GM18907 (cell line): ENCODE data around the gene BID.
A peak's percentile ranks its signal among the peaks of the same experiment; 100 is the strongest.

Source experiments
- ATAC-seq: cut with Tn5 transposase; IDR thresholded peaks from one replicate; pipeline ENCODE4 v1.9.1; 2021; ENCODE audit warnings: mild to moderate bottlenecking, moderate library complexity; ENCODE audit not compliant: unreplicated experiment

BID gene

GRCh38 chr22:17803609-17804270 lies 29.5 kb upstream of the BID start:
- no peak for ATAC-seq

DNA sequence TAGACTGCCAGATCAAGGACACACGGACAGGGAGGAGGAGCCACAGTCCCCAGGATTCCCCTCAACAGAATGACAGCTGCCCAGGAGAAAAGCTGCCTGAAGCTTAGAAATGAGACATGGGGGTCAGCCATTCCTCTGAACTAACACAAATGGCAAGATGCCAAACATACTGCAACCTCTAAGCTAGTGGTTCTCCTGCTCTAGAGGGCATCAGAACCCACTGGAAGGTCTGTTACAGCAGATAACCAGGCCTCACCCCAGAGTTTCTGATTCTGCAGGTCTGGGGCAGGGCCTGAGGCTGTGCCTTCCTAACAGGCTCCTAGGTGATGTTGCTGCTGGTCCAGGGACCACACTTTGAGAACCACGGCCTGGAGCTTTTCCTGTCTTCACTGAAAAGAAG lies 28.6 kb upstream of the BID start:
- ATAC-seq = no peak

- ATAC-seq = no peak
Measured at GRCh38 chr22:17802411-17802810, 28.1 kb upstream of the BID start.

DNA sequence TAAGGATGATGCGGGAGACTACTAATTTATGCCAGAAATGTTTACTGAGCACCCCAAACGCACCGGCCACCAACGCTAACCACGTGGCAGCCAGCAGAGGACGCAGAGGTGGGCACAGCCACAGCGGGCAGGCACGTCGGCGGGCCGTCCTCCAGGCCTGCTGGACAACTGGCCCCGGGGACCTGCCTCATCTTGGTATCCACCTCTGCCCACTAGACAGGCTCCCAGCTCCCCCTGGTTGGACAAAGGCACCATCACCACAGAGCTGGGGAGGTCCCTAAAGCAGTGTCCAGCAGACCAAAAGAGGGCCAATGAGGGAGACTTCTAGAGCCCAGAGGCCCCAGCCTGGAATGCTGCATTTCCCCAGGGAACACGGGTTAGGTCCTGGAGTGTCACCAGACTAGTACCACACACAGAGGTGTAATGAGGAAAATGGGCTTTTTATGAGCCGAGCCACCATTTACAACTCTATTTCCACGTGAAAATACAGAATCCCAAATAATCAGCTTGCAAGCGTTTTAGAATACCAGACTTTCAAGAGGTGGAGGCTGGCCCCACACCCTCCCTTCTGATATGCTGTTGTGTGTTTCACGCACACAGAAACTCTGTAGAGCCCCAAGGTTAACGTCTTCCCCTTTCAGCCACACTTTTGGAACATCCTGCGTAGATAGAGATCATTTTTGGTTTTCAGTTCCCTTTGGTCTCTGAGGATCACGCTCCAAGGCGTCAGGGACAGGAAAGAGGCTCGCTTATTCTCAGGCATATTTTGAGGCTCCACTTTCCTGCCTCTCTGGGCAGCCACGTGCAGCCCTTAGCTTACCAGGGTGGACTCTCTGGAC lies 23.7 kb upstream of the BID start:
- peak; percentile 45 for ATAC-seq

DNA sequence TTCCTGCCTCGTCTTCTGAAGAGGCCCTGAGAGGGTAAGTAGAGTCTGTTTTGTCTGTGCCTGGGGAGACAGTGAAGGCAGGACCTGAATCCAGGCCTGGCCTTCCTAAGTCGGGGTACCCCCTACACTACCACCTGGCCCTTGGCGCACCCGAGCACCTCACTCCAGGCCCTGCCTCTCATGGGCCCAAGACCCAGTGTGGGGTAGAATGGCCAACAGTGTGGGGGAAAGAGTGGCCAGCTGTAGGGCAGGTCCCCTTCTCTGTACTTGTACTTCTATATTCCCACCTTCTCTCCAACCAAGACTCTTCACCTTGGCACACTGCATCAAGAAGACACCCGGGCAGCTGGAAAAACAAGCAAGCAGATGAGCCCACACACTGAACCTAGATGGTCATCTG lies 22.4 kb upstream of the BID start:
- no peak for ATAC-seq

DNA sequence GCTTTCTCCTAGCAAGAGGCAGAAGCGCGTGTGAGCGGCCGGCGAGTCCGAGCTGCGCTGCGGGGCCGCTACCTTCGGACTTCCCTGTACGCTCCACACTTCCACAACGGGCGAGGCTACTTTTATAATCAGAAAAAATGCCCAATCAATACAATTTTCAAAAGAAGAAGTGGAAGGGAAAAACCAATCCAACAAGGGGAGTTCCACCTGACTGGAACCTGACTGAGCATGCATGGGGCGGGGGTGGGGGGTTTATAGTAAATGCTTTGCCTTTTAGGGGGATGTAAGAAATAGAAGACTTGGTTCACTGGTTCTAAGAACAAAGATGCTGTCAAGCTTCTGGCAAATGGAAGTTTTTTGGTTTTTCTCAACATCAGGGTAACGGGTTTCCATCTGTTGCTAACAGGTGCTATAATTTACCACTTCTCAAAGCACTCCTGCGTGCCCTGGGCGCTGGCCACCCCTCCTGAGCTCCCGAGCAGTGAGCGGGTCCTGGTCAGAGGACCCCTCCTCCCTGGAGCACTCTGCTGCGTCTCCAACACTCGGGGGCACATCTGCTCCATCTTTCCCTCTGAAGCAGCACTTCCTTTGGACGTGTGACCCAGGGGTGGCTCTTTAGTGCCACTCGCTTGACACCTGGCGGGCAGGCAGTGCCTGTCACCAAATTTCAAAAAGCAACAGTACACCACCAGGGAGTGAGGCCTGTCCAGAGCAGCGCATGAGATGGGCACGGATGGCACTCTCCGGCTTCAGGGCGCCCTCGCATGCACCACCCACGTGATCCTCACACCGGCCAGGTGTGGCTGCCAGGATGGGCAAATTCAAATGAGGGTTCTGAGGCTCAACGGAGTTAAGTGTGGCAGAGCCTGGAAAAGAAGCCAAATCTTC lies 21.6 kb upstream of the BID start:
- ATAC-seq = no peak

GRCh38 chr22:17794726-17795542 lies 20.7 kb upstream of the BID start:
- no peak for ATAC-seq

GRCh38 chr22:17792854-17793434 lies 18.7 kb upstream of the BID start:
- no peak for ATAC-seq

DNA sequence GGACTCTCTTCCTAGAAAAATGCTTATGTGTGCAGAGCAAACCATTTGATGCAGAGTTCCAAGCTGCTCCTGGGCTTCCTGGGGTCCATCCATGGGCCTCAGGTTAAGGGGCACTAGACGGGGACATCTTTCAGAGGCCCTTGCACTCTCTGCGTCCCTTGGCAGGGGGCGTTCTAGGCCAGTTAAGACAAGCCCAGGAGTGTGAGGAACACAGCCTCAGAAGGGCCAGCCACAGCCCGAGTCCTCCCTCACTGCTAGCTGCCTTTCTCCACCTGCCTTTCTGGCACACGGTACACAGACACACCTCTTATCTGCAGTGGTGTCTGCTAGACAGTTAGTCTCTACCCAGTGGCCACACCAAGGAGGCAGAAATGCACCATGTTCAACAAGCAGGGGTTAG lies 18.0 kb upstream of the BID start:
- ATAC-seq = no peak

DNA sequence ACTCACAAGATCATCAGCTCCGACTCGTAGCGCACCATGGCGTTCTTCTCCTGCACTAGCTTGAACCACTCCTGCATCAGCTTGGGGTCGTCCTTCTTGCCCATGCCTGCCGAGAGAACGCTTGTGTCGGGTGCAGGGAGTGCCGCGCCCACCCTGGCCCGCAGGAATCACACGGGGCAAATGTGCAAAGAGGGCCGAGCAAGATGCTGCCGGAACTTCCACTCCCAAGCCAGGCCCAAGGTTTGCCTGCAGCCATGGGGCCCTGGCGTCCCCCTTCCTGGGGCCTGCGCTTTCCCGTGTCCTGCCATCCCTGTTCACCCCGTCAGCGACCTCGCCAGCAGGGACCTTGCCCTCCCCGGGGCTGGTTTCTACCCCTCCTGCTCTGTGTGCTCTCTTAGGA lies 16.9 kb upstream of the BID start:
- no peak for ATAC-seq

DNA sequence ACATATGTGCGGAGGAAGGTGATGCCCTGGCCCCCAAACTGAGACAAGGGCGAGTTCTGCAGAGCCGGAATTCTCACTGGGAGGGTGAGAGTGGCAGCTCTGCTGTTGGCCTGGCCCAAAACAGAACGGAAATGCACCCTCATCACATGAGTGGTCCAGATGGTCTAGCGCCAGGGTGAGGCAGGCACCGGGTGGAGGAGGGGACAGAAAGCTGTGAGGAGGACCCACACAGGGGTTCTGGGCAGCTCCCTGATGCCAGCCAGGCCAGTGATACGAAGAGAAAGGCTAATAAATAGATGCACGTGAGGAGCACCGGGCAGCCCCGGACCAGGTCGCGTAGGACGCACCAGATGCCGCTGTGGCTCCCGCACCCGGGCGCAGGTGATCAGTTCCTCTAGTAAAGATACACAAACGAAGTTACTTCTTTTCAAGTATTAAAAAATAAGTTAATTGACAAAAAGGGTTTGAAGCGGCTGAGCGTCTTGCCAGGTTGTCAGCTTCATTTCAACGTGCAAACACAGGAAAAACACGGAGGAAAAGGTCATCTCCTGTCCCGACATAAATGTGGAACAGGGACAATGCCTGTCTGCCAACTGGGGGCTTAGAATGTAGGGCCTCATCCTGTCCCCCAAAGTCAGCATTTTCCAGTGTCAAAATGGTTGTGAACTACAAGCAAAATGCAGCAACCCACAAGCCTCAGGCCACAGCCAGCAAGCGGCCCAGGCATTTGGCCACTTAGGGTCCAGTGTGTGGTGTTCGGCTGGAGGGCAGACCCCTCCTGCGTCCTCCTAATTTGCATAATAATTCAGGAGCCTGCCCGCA lies 15.3 kb upstream of the BID start:
- no peak for ATAC-seq

- no peak for ATAC-seq
Measured at GRCh38 chr22:17788528-17789378, 14.5 kb upstream of the BID start.

DNA sequence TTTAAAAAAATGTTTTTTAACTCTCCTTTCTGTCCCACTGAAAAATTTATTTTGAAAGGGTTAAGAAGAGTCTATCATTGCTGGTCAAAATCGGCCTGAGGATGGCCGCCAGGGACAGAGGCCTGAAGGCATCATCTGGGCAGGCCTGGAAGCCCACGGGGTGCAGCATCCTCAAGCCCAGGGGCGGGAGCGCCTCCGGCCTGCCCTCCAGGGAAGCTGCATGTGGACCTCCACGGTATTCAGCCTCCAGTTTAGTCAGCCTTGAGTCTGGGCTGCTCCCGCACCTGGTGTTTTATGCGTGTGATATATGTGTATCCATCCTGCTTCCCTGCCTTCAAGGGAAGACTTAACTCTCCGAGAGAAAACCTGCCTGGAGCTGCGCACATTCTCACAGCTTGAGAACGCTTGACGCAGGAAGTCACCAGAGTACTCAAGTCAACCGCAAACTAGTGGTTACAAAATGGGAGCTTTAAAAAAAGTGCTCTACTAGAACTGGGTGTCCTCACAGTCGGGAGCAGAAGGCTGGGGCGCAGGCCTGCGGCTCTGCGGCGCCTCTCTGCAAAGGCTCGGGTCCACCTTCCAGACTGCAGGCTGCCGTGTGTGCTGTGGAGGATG lies 13.6 kb upstream of the BID start:
- no peak for ATAC-seq

- no peak for ATAC-seq
Measured at GRCh38 chr22:17787241-17787640, 13.0 kb upstream of the BID start.

DNA sequence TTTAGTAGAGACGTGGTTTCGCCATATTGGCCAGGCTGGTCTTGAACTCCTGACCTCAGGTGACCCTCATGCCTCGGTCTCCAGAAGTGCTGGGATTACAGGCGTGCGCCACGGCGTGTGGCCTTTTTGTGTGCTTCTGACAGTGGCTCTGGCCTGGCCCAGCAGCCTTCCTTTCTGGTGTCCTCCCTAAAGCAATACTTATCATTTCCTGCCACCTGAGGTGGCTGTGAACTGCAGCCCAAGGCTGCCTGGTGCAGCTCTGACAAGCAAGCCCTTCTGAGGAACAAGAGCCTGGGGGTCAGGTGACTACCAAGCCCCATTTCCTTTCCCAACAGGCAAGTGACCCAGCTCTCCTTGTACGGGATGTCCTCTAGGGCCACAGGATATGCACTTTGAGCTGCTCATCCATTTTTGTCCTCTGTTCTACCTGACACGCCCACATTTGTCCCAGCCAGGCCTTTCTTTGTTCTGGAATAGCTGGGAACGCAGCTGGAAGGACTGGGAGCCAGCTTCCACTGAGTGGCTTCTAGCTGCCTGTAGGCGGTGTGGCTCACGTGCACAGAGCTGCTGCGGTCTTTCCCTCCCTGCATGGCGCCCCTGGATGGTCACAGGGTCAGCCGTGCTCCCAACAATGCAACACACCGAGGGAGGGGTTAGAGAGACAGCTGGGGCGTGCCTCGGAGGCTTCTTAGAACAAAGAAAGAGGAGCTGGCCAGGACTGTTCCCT lies 12.3 kb upstream of the BID start:
- ATAC-seq = no peak

DNA sequence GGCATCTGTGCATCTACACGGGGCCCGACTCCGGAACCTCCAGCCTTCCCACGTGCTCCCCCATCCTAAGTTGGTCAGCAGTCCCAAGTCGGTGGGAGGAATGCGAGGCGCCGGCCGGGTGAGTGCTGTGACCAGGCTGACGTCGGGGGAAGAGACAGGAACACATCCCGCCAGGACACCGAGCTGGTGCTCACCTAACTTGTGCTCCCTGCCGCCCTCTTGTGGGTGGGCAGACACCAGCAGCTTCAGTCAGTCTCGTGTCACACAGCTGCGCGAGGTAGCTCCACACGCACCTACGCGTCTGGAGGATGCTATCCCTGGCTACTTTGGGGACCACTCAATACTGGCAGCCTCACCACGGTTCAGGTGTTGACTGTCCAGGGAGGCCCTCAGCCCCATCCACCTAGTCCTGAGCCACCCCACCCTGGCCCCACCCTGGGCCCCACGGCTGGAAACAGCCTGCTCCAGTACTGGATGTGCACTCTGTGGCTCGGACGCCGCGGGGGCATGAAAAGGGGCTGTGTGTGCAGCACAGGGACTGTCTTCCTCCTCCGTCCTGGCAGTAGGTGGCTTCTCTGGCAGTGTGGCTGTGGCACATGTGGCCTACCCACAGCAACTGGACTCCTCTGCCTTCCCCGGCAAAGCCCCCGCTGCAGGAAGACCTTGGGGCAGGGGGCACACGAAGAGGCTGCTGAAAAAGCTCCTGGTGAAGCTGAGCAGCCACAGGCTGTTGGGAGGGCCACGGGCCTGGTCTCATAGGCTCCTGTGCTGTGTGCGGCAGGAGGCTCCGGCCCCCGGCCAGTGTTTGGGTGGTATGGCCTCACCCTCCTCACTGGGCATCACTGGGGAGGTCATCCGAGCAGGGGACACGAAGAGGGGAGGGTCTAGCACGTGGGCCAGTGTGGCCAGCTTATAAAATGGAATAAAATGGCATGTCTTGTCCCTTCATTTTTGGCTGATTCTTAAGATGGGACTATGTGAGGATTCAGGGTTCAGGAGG lies 11.2 kb upstream of the BID start:
- no peak for ATAC-seq
